ENCODE results near the gene SETD2.

- TF ChIP-seq CTCF (IDR thresholded peaks at IDR 0.05; ENCODE audit: insufficient read depth, low read length) (no peak), GABPA (IDR thresholded peaks at IDR 0.05; ENCODE audit: low read depth) (no peak)
Measured at GRCh38 chr3:46971151-46971550, 192.8 kb downstream of the SETD2 start.

All from HL-60 (cell line).